Measurements from ENCODE around the gene ALG5.

GRCh38 chr13:37029617-37030016 is 30.5 kb upstream of the ALG5 start:
- TF ChIP-seq YY1 (IDR thresholded peaks at IDR 0.05; ENCODE audit: insufficient read depth, insufficient read length) (no peak), SUZ12 (IDR thresholded peaks at IDR 0.05; ENCODE audit: extremely low read depth, insufficient read depth, insufficient read length) (no peak), ZNF274 (IDR thresholded peaks at IDR 0.05; ENCODE audit: low read depth, low read length) (no peak)
